Epidermal melanocyte (primary cell): ENCODE data around the gene MAPKBP1.
A peak's percentile ranks its signal among the peaks of the same experiment; 100 is the strongest.
"Not testable (repeated sequence)": the region's sequence is repeated elsewhere in the genome, so short reads cannot be mapped to it uniquely, and the experiment has no call there.

Source experiments
- DNase-seq: peaks from one replicate; pipeline ENCODE4 v3.0.0; 2011; ENCODE audit warnings: low spot score; ENCODE audit not compliant: insufficient read length

MAPKBP1 gene

GRCh38 chr15:41774062-41774881 lies at the start of gene MAPKBP1:
TSS of gene MAPKBP1 (plus strand) at chr15:41774484. CDS start at chr15:41775276, 792 bp downstream.
- peak; percentile 89 for DNase-seq

- no peak for DNase-seq
Observed at GRCh38 chr15:41727143-41727542, 47.1 kb upstream of the MAPKBP1 start.

GRCh38 chr15:41728061-41728460 lies 46.2 kb upstream of the MAPKBP1 start:
- DNase-seq = not testable (repeated sequence)

GRCh38 chr15:41730543-41730942 lies 43.7 kb upstream of the MAPKBP1 start:
- DNase-seq = no peak

- DNase-seq = no peak
Observed at GRCh38 chr15:41732483-41732882, 41.8 kb upstream of the MAPKBP1 start.

GRCh38 chr15:41734079-41734478 lies 40.2 kb upstream of the MAPKBP1 start:
- DNase-seq = no peak

- no peak for DNase-seq
Observed at GRCh38 chr15:41735046-41735445, 39.2 kb upstream of the MAPKBP1 start.

GRCh38 chr15:41735492-41735891 lies 38.8 kb upstream of the MAPKBP1 start:
- DNase-seq = not testable (repeated sequence)

- DNase-seq = no peak
Observed at GRCh38 chr15:41746802-41747201, 27.5 kb upstream of the MAPKBP1 start.

- no peak for DNase-seq
Observed at GRCh38 chr15:41756198-41756597, 18.1 kb upstream of the MAPKBP1 start.

- peak; percentile 72 for DNase-seq
Observed at GRCh38 chr15:41772720-41773331, 1.5 kb upstream of the MAPKBP1 start.

GRCh38 chr15:41773332-41773728 lies 954 bp upstream of the MAPKBP1 start:
- no peak for DNase-seq

- DNase-seq = no peak
Observed at GRCh38 chr15:41773729-41774061, 589 bp upstream of the MAPKBP1 start.

GRCh38 chr15:41774882-41775417 lies 666 bp downstream of the MAPKBP1 start:
- no peak for DNase-seq

GRCh38 chr15:41775651-41776050 lies 1.4 kb downstream of the MAPKBP1 start:
- no peak for DNase-seq

GRCh38 chr15:41777421-41777973 lies 3.2 kb downstream of the MAPKBP1 start:
- DNase-seq = no peak

- no peak for DNase-seq
Observed at GRCh38 chr15:41778521-41778920, 4.2 kb downstream of the MAPKBP1 start.

- no peak for DNase-seq
Observed at GRCh38 chr15:41779662-41780157, 5.4 kb downstream of the MAPKBP1 start.

- DNase-seq = no peak
Observed at GRCh38 chr15:41780266-41780665, 6.0 kb downstream of the MAPKBP1 start.

GRCh38 chr15:41780727-41781126 lies 6.4 kb downstream of the MAPKBP1 start:
- DNase-seq = no peak

GRCh38 chr15:41782371-41783282 lies 8.3 kb downstream of the MAPKBP1 start:
- DNase-seq = no peak
